H9 (cell line): ENCODE results near the gene PRR14. TPM values are rescaled to one million over a fixed set of nuclear protein-coding genes. Genes with fewer than 3 reads are reported as not detected.

Experiments used
- DNase-seq: peaks from one replicate; pipeline ENCODE4 v3.0.0-alpha.2; 2017
- H2AFZ ChIP-seq: one replicate; pipeline ENCODE4 v1.6.1; 2013; ENCODE audit warnings: mild to moderate bottlenecking, low read length, control low read depth, moderate library complexity
- H2AK5ac ChIP-seq: 2 replicates; pipeline ENCODE4 v1.6.1; 2013; ENCODE audit warnings: low read length, control low read depth, mixed read lengths; ENCODE audit not compliant: insufficient read length
- H2BK120ac ChIP-seq: one replicate; pipeline ENCODE4 v1.6.1; 2013; ENCODE audit warnings: low read depth, mild to moderate bottlenecking, low read length, control low read depth, inconsistent platforms; ENCODE audit not compliant: poor library complexity, severe bottlenecking
- H2BK12ac ChIP-seq: 2 replicates; pipeline ENCODE4 v1.6.1; 2013; ENCODE audit warnings: low read length, control low read depth, mixed read lengths, low read depth; ENCODE audit not compliant: insufficient read length
- H2BK15ac ChIP-seq: 2 replicates; pipeline ENCODE4 v1.6.1; 2013; ENCODE audit warnings: low read depth, low read length, control low read depth
- H2BK20ac ChIP-seq: one replicate; pipeline ENCODE4 v1.6.1; 2013; ENCODE audit warnings: low read depth, mild to moderate bottlenecking, low read length, control low read depth, inconsistent platforms; ENCODE audit not compliant: poor library complexity, severe bottlenecking
- H2BK5ac ChIP-seq: 2 replicates; pipeline ENCODE4 v1.6.1; 2013; ENCODE audit warnings: low read length, control low read depth, mixed read lengths; ENCODE audit not compliant: insufficient read length
- H3K14ac ChIP-seq: 2 replicates; pipeline ENCODE4 v1.6.1; 2013; ENCODE audit warnings: low read length, control low read depth; ENCODE audit not compliant: insufficient read depth
- H3K18ac ChIP-seq: 2 replicates; pipeline ENCODE4 v1.6.1; 2013; ENCODE audit warnings: low read depth, mild to moderate bottlenecking, mixed read lengths, low read length, control low read depth; ENCODE audit not compliant: insufficient read length
- H3K23ac ChIP-seq: 2 replicates; pipeline ENCODE4 v1.6.1; 2013; ENCODE audit warnings: low read length, control low read depth, mixed read lengths, low read depth; ENCODE audit not compliant: insufficient read length
- H3K23me2 ChIP-seq: 2 replicates; pipeline ENCODE4 v1.6.1; 2013; ENCODE audit warnings: low read depth, mild to moderate bottlenecking, mixed read lengths, low read length, control low read depth; ENCODE audit not compliant: insufficient read length, poor library complexity, severe bottlenecking
- H3K27ac ChIP-seq: 2 replicates; pipeline ENCODE4 v1.5.1; 2013; ENCODE audit warnings: low read length, control low read depth, mixed read lengths, low read depth; ENCODE audit not compliant: insufficient read length
- H3K27me3 ChIP-seq: 2 replicates; pipeline ENCODE4 v1.6.1; 2013; ENCODE audit warnings: low read length, control low read depth, inconsistent platforms; ENCODE audit not compliant: insufficient read depth
- H3K4ac ChIP-seq: 2 replicates; pipeline ENCODE4 v1.6.1; 2013; ENCODE audit warnings: low read depth, mild to moderate bottlenecking, control low read depth, inconsistent platforms, low read length, moderate library complexity
- H3K4me1 ChIP-seq: 2 replicates; pipeline ENCODE4 v1.6.1; 2013; ENCODE audit warnings: low read length, control low read depth, inconsistent platforms; ENCODE audit not compliant: insufficient read depth
- H3K4me2 ChIP-seq: 2 replicates; pipeline ENCODE4 v1.6.1; 2013; ENCODE audit warnings: low read length, control low read depth, mixed read lengths; ENCODE audit not compliant: insufficient read length, insufficient read depth
- H3K56ac ChIP-seq: 2 replicates; pipeline ENCODE4 v1.6.1; 2013; ENCODE audit warnings: low read depth, mild to moderate bottlenecking, mixed read lengths, low read length, control low read depth; ENCODE audit not compliant: insufficient read length
- H3K79me1 ChIP-seq: 2 replicates; pipeline ENCODE4 v1.6.1; 2013; ENCODE audit warnings: low read depth, mild to moderate bottlenecking, moderate library complexity, low read length, control low read depth, inconsistent platforms; ENCODE audit not compliant: insufficient read depth, poor library complexity, severe bottlenecking
- H3K79me2 ChIP-seq: 2 replicates; pipeline ENCODE4 v1.6.1; 2013; ENCODE audit warnings: low read length, control low read depth, inconsistent platforms; ENCODE audit not compliant: insufficient read depth
- H3K9ac ChIP-seq: 2 replicates; pipeline ENCODE4 v1.6.1; 2013; ENCODE audit warnings: low read length, control low read depth, mixed read lengths; ENCODE audit not compliant: insufficient read length; ENCODE audit errors: extremely low read depth
- H3K9me3 ChIP-seq: one replicate; pipeline ENCODE4 v1.6.1; 2013; ENCODE audit warnings: low read depth, low read length, inconsistent platforms; ENCODE audit not compliant: control insufficient read depth
- H3T11ph ChIP-seq: one replicate; pipeline ENCODE4 v1.6.1; 2013; ENCODE audit warnings: mild to moderate bottlenecking, low read length, control low read depth, inconsistent platforms
- H4K20me1 ChIP-seq: one replicate; pipeline ENCODE4 v1.6.1; 2013; ENCODE audit not compliant: control insufficient read depth, insufficient read length, insufficient read depth
- H4K5ac ChIP-seq: 2 replicates; pipeline ENCODE4 v1.6.1; 2013; ENCODE audit warnings: low read depth, mild to moderate bottlenecking, mixed read lengths, low read length, control low read depth; ENCODE audit not compliant: insufficient read length
- H4K8ac ChIP-seq: replicated peaks from 2 replicates; pipeline ENCODE4 v1.6.1; 2013; ENCODE audit warnings: low read length, control low read depth, mixed read lengths, low read depth; ENCODE audit not compliant: insufficient read length
- H4K91ac ChIP-seq: 2 replicates; pipeline ENCODE4 v1.6.1; 2013; ENCODE audit warnings: low read depth, mild to moderate bottlenecking, moderate library complexity, mixed read lengths, low read length, control low read depth; ENCODE audit not compliant: insufficient read length
- H3K27ac Mint-ChIP-seq, 3 experiments: 2 replicates in 2 of 3; 3 replicates in 1 of 3; pipeline ENCODE4 v1.8.0; 2020 to 2021; ENCODE audit warnings: mixed read lengths in 3 of 3, mild to moderate bottlenecking in 1 of 3, moderate library complexity in 1 of 3
- H3K27me3 Mint-ChIP-seq: 2 replicates; pipeline ENCODE4 v1.8.0; 2021; ENCODE audit warnings: low read depth, mild to moderate bottlenecking, moderate library complexity, mixed read lengths
- H3K36me3 Mint-ChIP-seq, 3 experiments: 2 replicates in 2 of 3; 3 replicates in 1 of 3; pipeline ENCODE4 v1.8.0; 2020 to 2021; ENCODE audit warnings: low read depth in 3 of 3, mixed read lengths in 3 of 3; ENCODE audit not compliant: insufficient read depth in 1 of 3
- H3K4me1 Mint-ChIP-seq, 2 experiments: 2 replicates each; pipeline ENCODE4 v1.8.0; 2020; ENCODE audit warnings: mixed read lengths in 2 of 2
- H3K4me3 Mint-ChIP-seq, 2 experiments: 2 replicates in 1 of 2; 3 replicates in 1 of 2; pipeline ENCODE4 v1.8.0; 2020 to 2021; ENCODE audit warnings: mild to moderate bottlenecking in 2 of 2, mixed read lengths in 2 of 2, moderate library complexity in 1 of 2
- H3K9me3 Mint-ChIP-seq, 2 experiments: 2 replicates in 1 of 2; 3 replicates in 1 of 2; pipeline ENCODE4 v1.8.0; 2020; ENCODE audit warnings: mild to moderate bottlenecking in 2 of 2, mixed read lengths in 2 of 2, moderate library complexity in 1 of 2
- WGBS: extraction: QIAGEN DNeasy Blood & Tissue Kit; methylation state at CpG from one replicate; pipeline ENCODE4 v1.1.7; 2013; ENCODE audit warnings: missing lambda C conversion rate, low lambda C conversion rate, mixed read lengths; ENCODE audit not compliant: insufficient read length; ENCODE audit errors: extremely low coverage; 5-methylcytosine and 5-hydroxymethylcytosine counted together
- total RNA-seq: library from RNA; stranded (reverse); gene quantifications from 2 replicates; pipeline ENCODE4 v1.2.1, GENCODE V29; 2021
- TF ChIP-seq, protein P1 (sequence below): fragments of 200-600 bp; sonication (generic); conservative IDR thresholded peaks from 3 replicates; pipeline ENCODE4 v1.8.0; 2021; ENCODE audit warnings: antibody characterized with exemption, mild to moderate bottlenecking

PRR14 gene
- total RNA-seq, 1 experiment from 2014 or later: 11.6 TPM

DNA sequence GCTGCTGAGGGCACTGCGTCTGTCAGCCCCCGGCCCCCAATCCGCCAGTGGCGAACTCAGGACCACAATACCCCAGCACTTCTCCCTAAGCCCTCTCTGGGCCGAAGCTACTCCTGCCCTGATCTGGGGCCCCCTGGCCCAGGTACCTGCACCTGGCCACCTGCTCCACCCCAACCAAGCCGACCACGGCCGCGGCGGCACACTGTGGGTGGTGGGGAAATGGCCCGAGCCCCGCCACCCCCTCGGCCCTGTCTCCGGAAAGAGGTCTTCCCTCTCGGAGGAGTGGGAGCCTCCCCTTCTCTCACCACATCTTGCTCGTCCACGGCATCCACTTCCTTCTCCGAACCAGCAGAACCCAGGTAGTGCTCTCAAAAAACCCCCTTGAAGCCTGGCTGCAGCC lies 4.1 kb downstream of the PRR14 start:
- Histone ChIP-seq H2AK5ac (no peak overlapping the region), H2BK5ac (no peak overlapping the region), H3K23me2 (peaks cover 6% of the 10 kb centered on the region), H4K8ac (no peak overlapping the region), H4K5ac (no peak overlapping the region), H2BK120ac (no peak overlapping the region), H3K23ac (no peak overlapping the region), H3K14ac (no peak overlapping the region), H2BK12ac (no peak overlapping the region), H3K9me3 (no peaks in the 10 kb centered on the region), H3K18ac (no peak overlapping the region), H3K79me1 (no peaks in the 10 kb centered on the region), H3K4me1 (no peaks in the 10 kb centered on the region), H4K91ac (no peak overlapping the region), H3T11ph (no peak overlapping the region), H3K27ac (no peak overlapping the region), H2BK15ac (no peak overlapping the region), H3K4me2 (no peak overlapping the region), H4K20me1 (no peaks in the 10 kb centered on the region), H3K4ac (no peak overlapping the region), H3K27me3 (peaks cover 7% of the 10 kb centered on the region; the same call in 1 of the 2 replicates), H2AFZ (no peak overlapping the region), H3K9ac (no peak overlapping the region), H3K79me2 (no peaks in the 10 kb centered on the region), H2BK20ac (no peak overlapping the region), H3K56ac (no peak overlapping the region)
- Mint-ChIP-seq H3K4me1 (peaks cover 13 to 18% of the 10 kb centered on the region in 2 experiments), H3K36me3 (peaks cover 5 to 25% (median 16%) of the 10 kb centered on the region in 3 experiments; a peak in 6 of 7 replicates), H3K4me3 (peak overlapping the region in 1 of 2 experiments; percentile 62; a peak in 1 of 5 replicates), H3K27ac (no peak overlapping the region), H3K9me3 (no peaks in the 10 kb centered on the region), H3K27me3 (peaks cover 26% of the 10 kb centered on the region)
- no CpG with 5 or more reads among the region's 18 CpGs for WGBS
- TF ChIP-seq, protein P1, sequence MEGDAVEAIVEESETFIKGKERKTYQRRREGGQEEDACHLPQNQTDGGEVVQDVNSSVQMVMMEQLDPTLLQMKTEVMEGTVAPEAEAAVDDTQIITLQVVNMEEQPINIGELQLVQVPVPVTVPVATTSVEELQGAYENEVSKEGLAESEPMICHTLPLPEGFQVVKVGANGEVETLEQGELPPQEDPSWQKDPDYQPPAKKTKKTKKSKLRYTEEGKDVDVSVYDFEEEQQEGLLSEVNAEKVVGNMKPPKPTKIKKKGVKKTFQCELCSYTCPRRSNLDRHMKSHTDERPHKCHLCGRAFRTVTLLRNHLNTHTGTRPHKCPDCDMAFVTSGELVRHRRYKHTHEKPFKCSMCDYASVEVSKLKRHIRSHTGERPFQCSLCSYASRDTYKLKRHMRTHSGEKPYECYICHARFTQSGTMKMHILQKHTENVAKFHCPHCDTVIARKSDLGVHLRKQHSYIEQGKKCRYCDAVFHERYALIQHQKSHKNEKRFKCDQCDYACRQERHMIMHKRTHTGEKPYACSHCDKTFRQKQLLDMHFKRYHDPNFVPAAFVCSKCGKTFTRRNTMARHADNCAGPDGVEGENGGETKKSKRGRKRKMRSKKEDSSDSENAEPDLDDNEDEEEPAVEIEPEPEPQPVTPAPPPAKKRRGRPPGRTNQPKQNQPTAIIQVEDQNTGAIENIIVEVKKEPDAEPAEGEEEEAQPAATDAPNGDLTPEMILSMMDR: no peak
- no peak for DNase-seq
